ENCODE results near the gene APCDD1. TPM values are rescaled to one million over a fixed set of nuclear protein-coding genes. Genes with fewer than 3 reads are reported as not detected.

APCDD1 gene
- total and polyA plus RNA-seq, 2 of the 8 experiments (the other 6 are each of a cell fraction or from before 2014, with no cell fraction given) = 2.6 to 3.6 TPM

GRCh38 chr18:10420561-10421352 is 33.7 kb upstream of the APCDD1 start:
- no peaks in the 10 kb centered on the region for H4K20me1 ChIP-seq (replicated peaks in 1 of 2; ENCODE audit: control insufficient read depth in 1 of 2, insufficient read depth in 2 of 2, low read length in 2 of 2)
- no peak overlapping the region for H4K91ac ChIP-seq (replicated peaks; ENCODE audit: insufficient read length, low read length)
- H3K4ac ChIP-seq (replicated peaks; ENCODE audit: insufficient read length, low read depth, low read length) = no peak overlapping the region
- H3K9ac ChIP-seq (replicated peaks in 1 of 4; ENCODE audit: extremely low read depth in 1 of 4, low read depth in 3 of 4, low read length in 3 of 4) = no peak overlapping the region
- no peak overlapping the region for H3K18ac ChIP-seq (ENCODE audit: extremely low read depth, low read length)
- ChIA-PET CTCF (ENCODE audit: partially characterized antibody) (interaction anchor here (0.8 kb wide), 1 partner anchor 70 kb away, joined by 3 read pairs; no protein-coding TSS in a partner anchor), POLR2A (ENCODE audit: partially characterized antibody) (interaction anchor here (0.6 kb wide), 1 partner anchor 11 kb away, joined by 4 read pairs; no protein-coding TSS in a partner anchor)
- no peaks in the 10 kb centered on the region for H3K79me2 ChIP-seq (ENCODE audit: control insufficient read depth in 1 of 2, insufficient read depth in 2 of 2, low read length in 2 of 2)
- no peak overlapping the region for H3K4me3 ChIP-seq (ENCODE audit: extremely low read depth in 1 of 4, insufficient read depth in 2 of 4, low read depth in 3 of 4, low read length in 4 of 4)
- no peak overlapping the region for H3K4me2 ChIP-seq (ENCODE audit: insufficient read depth in 1 of 2, low read depth in 2 of 2, low read length in 2 of 2)
- H2BK15ac ChIP-seq (ENCODE audit: low read length) = no peak overlapping the region
- no peaks in the 10 kb centered on the region for H3K36me3 ChIP-seq (ENCODE audit: control insufficient read depth in 2 of 4, insufficient read depth in 4 of 4, low read length in 3 of 4)
- no peak overlapping the region for H3K14ac ChIP-seq (ENCODE audit: insufficient read length)
- H2BK12ac ChIP-seq (ENCODE audit: low read depth, low read length) = no peak overlapping the region
- no peak overlapping the region for H2AFZ ChIP-seq (ENCODE audit: low read length)
- no peaks in the 10 kb centered on the region; a peak in 1 of 4 replicates for H3K9me3 ChIP-seq (ENCODE audit: insufficient read depth in 2 of 2, low read depth in 1 of 2, low read length in 1 of 2)
- no peaks in the 10 kb centered on the region for H3K4me1 ChIP-seq (replicated peaks in 1 of 4; ENCODE audit: control insufficient read depth in 3 of 4, insufficient read depth in 4 of 4, low read length in 3 of 4)
- no peak overlapping the region for H3K27ac ChIP-seq (ENCODE audit: low read depth, low read length)
- no peaks in the 10 kb centered on the region for H3K27me3 ChIP-seq (replicated peaks in 1 of 4; ENCODE audit: control insufficient read depth in 3 of 4, extremely low read depth in 1 of 4, insufficient read depth in 3 of 4, low read length in 3 of 4)
- no peak overlapping the region for H2AK5ac ChIP-seq (ENCODE audit: low read depth, low read length)
- no peak overlapping the region for H2BK5ac ChIP-seq (ENCODE audit: low read depth, low read length)
- no peaks in the 10 kb centered on the region for H3K79me1 ChIP-seq (ENCODE audit: low read depth, low read length)
- H3K23me2 ChIP-seq (ENCODE audit: low read depth, low read length) = no peaks in the 10 kb centered on the region
- H3K23ac ChIP-seq (ENCODE audit: insufficient read length) = no peak overlapping the region
- H3K56ac ChIP-seq (replicated peaks; ENCODE audit: insufficient read length, low read depth, low read length) = peak overlapping the region; percentile 22
- no peak overlapping the region for H2BK120ac ChIP-seq (replicated peaks; ENCODE audit: low read depth, low read length)
- no peak overlapping the region for H2BK20ac ChIP-seq (ENCODE audit: low read length)
- DNase-seq (ENCODE audit: low read depth in 1 of 2, low spot score in 2 of 2) = no peak
- FAIRE-seq = no peak
- no peak overlapping the region for H4K8ac ChIP-seq (ENCODE audit: extremely low read depth, insufficient read depth, low read length)
- WGBS, 2 experiments (ENCODE audit: extremely low coverage in 1 of 2, insufficient coverage in 1 of 2, insufficient read length in 1 of 2, insufficient replicate concordance in 2 of 2, low coverage in 1 of 2, low lambda C conversion rate in 2 of 2, missing lambda C conversion rate in 1 of 2) = 83% methylated on average over 5 of the region's 5 CpGs; no CpG with 5 or more reads in 1 of the 2 experiments
- H4K5ac ChIP-seq (ENCODE audit: insufficient read length, low read depth, low read length) = no peak overlapping the region
- TF ChIP-seq SP4 (IDR thresholded peaks at IDR 0.05; ENCODE audit: low read length) = no peak
- TF ChIP-seq MAFK (IDR thresholded peaks at IDR 0.05; ENCODE audit: low read depth, low read length) = no peak
- no peak for TF ChIP-seq CHD1 (IDR thresholded peaks at IDR 0.05; ENCODE audit: low read depth, low read length)
- no peak for TF ChIP-seq RXRA (IDR thresholded peaks at IDR 0.05; ENCODE audit: insufficient read depth, low read depth, low read length)
- no peak for TF ChIP-seq KDM1A (IDR thresholded peaks at IDR 0.05; ENCODE audit: borderline replicate concordance, low read length)
- no peak for TF ChIP-seq BACH1 (IDR thresholded peaks at IDR 0.05; ENCODE audit: low read length)
- no peak for TF ChIP-seq BCL11A (IDR thresholded peaks at IDR 0.05; ENCODE audit: low read depth in 2 of 2, low read length in 2 of 2)
- no peak for TF ChIP-seq CBX8 (IDR thresholded peaks at IDR 0.05; ENCODE audit: borderline replicate concordance, low read depth, low read length)
- TF ChIP-seq ATF3 (IDR thresholded peaks at IDR 0.05; ENCODE audit: insufficient read depth, low read depth, low read length) = no peak
- no peak for TF ChIP-seq RBBP5 (IDR thresholded peaks at IDR 0.05; ENCODE audit: borderline replicate concordance, low read depth, low read length)
- TF ChIP-seq POLR2AphosphoS5 (IDR thresholded peaks at IDR 0.05; ENCODE audit: low read depth, low read length) = no peak
- no peak for TF ChIP-seq E2F6 (IDR thresholded peaks at IDR 0.05)

Data from H1 (cell line).